K562 (cell line): ENCODE measurements around the gene TPD52L2. TPM values are rescaled to one million over a fixed set of nuclear protein-coding genes. Genes with fewer than 3 reads are reported as not detected.

ENCODE experiments used
- ATAC-seq: fragments of 200-7000 bp; cut with Tn5 transposase; 3 replicates; pipeline ENCODE4 v1.9.1; 2020; ENCODE audit warnings: moderate library complexity
- BruUV-seq: library from RNA; stranded (reverse); fragments of 400-500 nt; replicated peaks from 2 replicates; lab custom pipeline; 2021; lab: Mats Ljungman, UMichigan
- CTCF ChIA-PET: fragments of 300-600 bp; formaldehyde crosslinking; extraction: SDS; loops from one replicate; lab custom pipeline; 2021; ENCODE audit warnings: low intra/inter-chr PET ratio; lab: Yijun Ruan, JAX
- POLR2A ChIA-PET: fragments of 300-600, 350-650 bp; sonication (Branson Sonifier 250); formaldehyde crosslinking; extraction: SDS; loops from one replicate; lab custom pipeline; 2021; ENCODE audit warnings: antibody characterized with exemption, inconsistent platforms; lab: Yijun Ruan, JAX
- DNase-seq, 4 experiments: peaks; one replicate each; pipeline versions ENCODE4 v3.0.0 to v3.0.0-alpha.2; 2011 to 2018; ENCODE audit warnings: low spot score in 3 of 4, mixed read lengths in 3 of 4; ENCODE audit errors: extremely low read depth in 1 of 4
- FAIRE-seq: peaks from 2 replicates; lab custom pipeline; 2011; peaks lifted over from hg19 to GRCh38; lab: Jason Lieb, UNC
- H2AFZ ChIP-seq: 2 replicates; pipeline ENCODE4 v1.6.0; 2011; ENCODE audit warnings: low read depth, low read length, control low read depth, inconsistent platforms
- H3K27ac ChIP-seq: fragments of 200-600 bp; 3 replicates; pipeline ENCODE4 v1.8.0; 2011; ENCODE audit warnings: low read depth, mild to moderate bottlenecking, control low read depth, inconsistent platforms, low read length, moderate library complexity, mixed read lengths; ENCODE audit errors: extremely low read depth
- H3K27me3 ChIP-seq, 2 experiments: fragments of 300-600 bp in 1 of 2; 2 replicates in 1 of 2; 3 replicates in 1 of 2; pipeline versions ENCODE4 v1.6.0 to v1.8.0; 2011; ENCODE audit warnings: inconsistent platforms in 2 of 2, low read length in 2 of 2, mild to moderate bottlenecking in 1 of 2, mixed read lengths in 1 of 2, moderate library complexity in 1 of 2; ENCODE audit not compliant: control insufficient read depth in 2 of 2, insufficient read depth in 2 of 2
- H3K36me3 ChIP-seq: fragments of 300-600 bp; 3 replicates; pipeline ENCODE4 v1.8.0; 2011; ENCODE audit warnings: mild to moderate bottlenecking, low read length, inconsistent platforms; ENCODE audit not compliant: control insufficient read depth, insufficient read depth
- H3K4me1 ChIP-seq, 2 experiments: fragments of 200-600 bp in 1 of 2; replicated peaks in 1 of 2; 2 replicates in 1 of 2; 3 replicates in 1 of 2; pipeline versions ENCODE4 v1.5.1 to v1.8.0; 2011; ENCODE audit warnings: inconsistent platforms in 2 of 2, low read length in 2 of 2, mild to moderate bottlenecking in 1 of 2, mixed read lengths in 1 of 2, moderate library complexity in 1 of 2; ENCODE audit not compliant: control insufficient read depth in 2 of 2, insufficient read depth in 2 of 2
- H3K4me2 ChIP-seq: 2 replicates; pipeline ENCODE4 v1.6.1; 2011; ENCODE audit warnings: low read length, control low read depth, inconsistent platforms, mixed read lengths; ENCODE audit not compliant: insufficient read depth
- H3K4me3 ChIP-seq: fragments of 200-600 bp; sonication (generic), shearing (Covaris generic); 2 replicates; pipeline ENCODE4 v1.5.1; 2016; ENCODE audit warnings: control low read depth, inconsistent platforms
- H3K79me2 ChIP-seq: fragments of 200-600 bp; 3 replicates; pipeline ENCODE4 v1.8.0; 2011; ENCODE audit warnings: low read length, inconsistent platforms; ENCODE audit not compliant: control insufficient read depth, insufficient read depth
- H3K9ac ChIP-seq, 2 experiments: 2 replicates each; pipeline versions ENCODE4 v1.6.0 to v1.6.1; 2011; ENCODE audit warnings: low read depth in 2 of 2, low read length in 2 of 2, control low read depth in 1 of 2, inconsistent platforms in 1 of 2, mild to moderate bottlenecking in 1 of 2, mixed read lengths in 1 of 2; ENCODE audit not compliant: insufficient read depth in 1 of 2
- H3K9me1 ChIP-seq: one replicate; pipeline ENCODE4 v1.6.0; 2011; ENCODE audit warnings: inconsistent platforms, mild to moderate bottlenecking, low read length, moderate library complexity; ENCODE audit not compliant: control insufficient read depth, insufficient read depth
- H3K9me3 ChIP-seq: replicated peaks from 2 replicates; pipeline ENCODE4 v1.5.1; 2011; ENCODE audit warnings: low read depth, low read length, inconsistent platforms; ENCODE audit not compliant: control insufficient read depth, insufficient read depth
- H4K20me1 ChIP-seq: replicated peaks from 2 replicates; pipeline ENCODE4 v1.6.1; 2011; ENCODE audit warnings: low read length, inconsistent platforms, mixed read lengths; ENCODE audit not compliant: control insufficient read depth, insufficient read depth
- CBX1 ChIP-seq: sonication (generic); IDR thresholded peaks from 2 replicates; pipeline ENCODE4 v1.6.1; 2016; ENCODE audit warnings: antibody characterized with exemption, low read depth, mild to moderate bottlenecking
- FOS ChIP-seq: IDR thresholded peaks from 3 replicates; pipeline ENCODE4 v1.6.1; 2011; ENCODE audit not compliant: insufficient read length; ENCODE audit errors: extremely low read depth
- HDGF ChIP-seq: fragments of 450-650 bp; IDR thresholded peaks from 2 replicates; pipeline ENCODE4 v1.6.1; 2016
- HIVEP1 ChIP-seq: fragments of 250-450 bp; sonication (Bioruptor Pico); IDR thresholded peaks from 2 replicates; pipeline ENCODE4 v1.4.0; 2020; ENCODE audit warnings: mild to moderate bottlenecking
- IRF2 ChIP-seq: sonication (generic); formaldehyde crosslinking; IDR thresholded peaks from 2 replicates; pipeline ENCODE4 v1.8.1; 2022; ENCODE audit warnings: mild to moderate bottlenecking, missing genetic modification reagents
- KAT2B ChIP-seq: IDR thresholded peaks from one replicate; pipeline ENCODE4 v1.6.1; 2012; ENCODE audit warnings: low read depth, mild to moderate bottlenecking, control low read depth, inconsistent platforms, low read length, moderate library complexity
- KHSRP ChIP-seq: fragments of 450-650 bp; IDR thresholded peaks from 2 replicates; pipeline ENCODE4 v1.6.1; 2017
- MAFK ChIP-seq: IDR thresholded peaks from 2 replicates; pipeline ENCODE4 v1.6.1; 2011; ENCODE audit warnings: low read length, improper control_type of control experiment
- NR1H2 ChIP-seq: sonication (generic); formaldehyde crosslinking; IDR thresholded peaks from 2 replicates; pipeline ENCODE4 v1.4.0; 2020; ENCODE audit warnings: mild to moderate bottlenecking, missing genetic modification reagents
- POLR2B ChIP-seq: fragments of 450-650 bp; IDR thresholded peaks from 2 replicates; pipeline ENCODE4 v1.6.1; 2018; ENCODE audit warnings: low read depth; ENCODE audit not compliant: partially characterized antibody
- TAF15 ChIP-seq: fragments of 200-400 bp; formaldehyde crosslinking; IDR thresholded peaks from 2 replicates; pipeline ENCODE4 v1.6.1; 2017; ENCODE audit warnings: mild to moderate bottlenecking, low read depth, low read length, moderate library complexity
- WGBS: fragments of 100-300 bp; shearing (Covaris generic); methylation state at CpG from one replicate; pipeline ENCODE4 v1.1.6; 2016; ENCODE audit warnings: low coverage, mixed read lengths; ENCODE audit not compliant: insufficient coverage; ENCODE audit errors: missing lambda C conversion rate; 5-methylcytosine and 5-hydroxymethylcytosine counted together
- in situ Hi-C: fragments of 300-500 bp; cut with MboI; formaldehyde crosslinking; loops from 4 replicates; pipeline ENCODE4 v1.15.0; 2018; ENCODE audit warnings: inconsistent platforms, mixed read lengths
- intact Hi-C: fragments of 100-400 bp; cut with micrococcal nuclease; formaldehyde crosslinking; loops from 2 replicates; pipeline ENCODE4 v1.14.2; 2022
- polyA plus RNA-seq, 8 experiments: library from polyadenylated mRNA; depleted of rRNA in 4 of 8; stranded (reverse) in 5 of 8; unstranded in 3 of 8; fragments of >200 nt; fragmentation: Nextera tagmentation in 2 of 8; fragmentation: Illumina TruSeq in 1 of 8; extraction: Ambion mirVana in 2 of 8; extraction: Trizol in 1 of 8; gene quantifications; 2 replicates each; pipeline versions ENCODE4 v1.2.1 to v1.2.3, GENCODE V29; 2011 to 2014; ENCODE audit warnings: inconsistent platforms in 1 of 8, missing spikeins in 1 of 8
- total RNA-seq, 7 experiments: library from RNA; depleted of rRNA in 6 of 7; stranded (reverse); fragments of >200 nt in 6 of 7; fragmentation: Illumina TruSeq in 2 of 7; extraction: Trizol in 2 of 7; gene quantifications; 2 replicates each; pipeline versions ENCODE4 v1.2.1 to v1.2.3, GENCODE V29; 2011 to 2021; ENCODE audit warnings: low replicate concordance in 1 of 7
- TF ChIP-seq, protein P1 (sequence below): sonication (generic); formaldehyde crosslinking; IDR thresholded peaks from 2 replicates; pipeline ENCODE4 v1.9.0; 2022; ENCODE audit warnings: mild to moderate bottlenecking, missing genetic modification reagents
- TF ChIP-seq, protein P2 (sequence below): fragments of 250-450 bp; sonication (Bioruptor Pico); IDR thresholded peaks from 2 replicates; pipeline ENCODE4 v1.4.0; 2020; ENCODE audit warnings: mild to moderate bottlenecking
- TF ChIP-seq, protein P3 (sequence below): fragments of 250-450 bp; sonication (Bioruptor Pico); IDR thresholded peaks from 2 replicates; pipeline ENCODE4 v1.4.0; 2020; ENCODE audit warnings: mild to moderate bottlenecking, moderate library complexity, borderline replicate concordance
- TF ChIP-seq, protein P4 (sequence below): IDR thresholded peaks from 3 replicates; pipeline ENCODE4 v1.6.1; 2011; ENCODE audit warnings: borderline replicate concordance, mild to moderate bottlenecking, moderate library complexity; ENCODE audit not compliant: insufficient read length; ENCODE audit errors: extremely low read depth

Gene TPD52L2
- total and polyA plus RNA-seq, 9 of the 15 experiments (the other 6 are each of a cell fraction or from before 2014, with no cell fraction given): 1.9 to 117 (median 74.6) TPM

DNA sequence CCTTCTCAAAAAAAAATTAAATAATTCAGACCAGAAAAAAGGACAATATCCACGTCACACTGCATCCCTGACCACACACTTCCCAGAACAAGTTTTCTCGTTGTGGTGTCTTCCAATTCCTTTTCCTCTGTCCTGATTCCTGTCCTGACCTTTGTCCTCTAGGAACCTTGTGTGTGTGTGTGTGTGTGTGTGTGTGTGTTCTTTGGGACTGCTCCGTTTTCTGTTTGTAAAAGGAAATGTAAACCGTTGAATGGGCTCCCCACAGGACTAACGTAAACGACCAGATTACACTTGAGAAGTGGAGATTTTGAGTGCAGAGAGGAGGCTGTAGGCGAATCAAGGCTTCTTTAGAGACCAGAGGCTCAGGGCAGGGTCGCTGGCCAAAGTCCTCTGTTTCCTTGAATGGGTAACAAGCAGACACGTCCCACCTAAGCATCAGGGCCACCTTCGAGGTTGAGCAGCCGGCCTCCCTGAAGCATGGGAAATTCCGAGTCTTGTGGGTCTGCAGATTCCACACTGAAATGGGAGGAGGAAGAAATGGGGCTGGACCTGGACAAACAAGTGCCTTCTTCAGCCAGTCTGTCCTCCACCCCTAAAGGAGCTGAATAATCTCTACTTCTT lies 41.3 kb upstream of the TPD52L2 start:
- no peaks in the 10 kb centered on the region for H4K20me1 ChIP-seq
- no peaks in the 10 kb centered on the region for H3K36me3 ChIP-seq
- H3K4me3 ChIP-seq: no peak overlapping the region
- in situ Hi-C loops: no loop called here
- no peak overlapping the region for H3K4me2 ChIP-seq
- 32% methylated on average over 12 of the region's 12 CpGs for WGBS
- ChIA-PET CTCF (no interaction called here), POLR2A (no interaction called here)
- no peaks in the 10 kb centered on the region for H3K9me3 ChIP-seq
- intact Hi-C loops: no loop called here
- FAIRE-seq (no peak), DNase-seq (no peak), ATAC-seq (no peak)
- peaks cover 15 to 27% of the 10 kb centered on the region in 2 experiments for H3K4me1 ChIP-seq
- BruUV-seq: no TSS peak
- H3K27me3 ChIP-seq: peaks cover 0 to 14% of the 10 kb centered on the region in 2 experiments; a peak in 3 of 5 replicates
- no peak overlapping the region for H2AFZ ChIP-seq
- TF ChIP-seq KHSRP: no peak
- TF ChIP-seq NR1H2: no peak
- TF ChIP-seq, protein P1, sequence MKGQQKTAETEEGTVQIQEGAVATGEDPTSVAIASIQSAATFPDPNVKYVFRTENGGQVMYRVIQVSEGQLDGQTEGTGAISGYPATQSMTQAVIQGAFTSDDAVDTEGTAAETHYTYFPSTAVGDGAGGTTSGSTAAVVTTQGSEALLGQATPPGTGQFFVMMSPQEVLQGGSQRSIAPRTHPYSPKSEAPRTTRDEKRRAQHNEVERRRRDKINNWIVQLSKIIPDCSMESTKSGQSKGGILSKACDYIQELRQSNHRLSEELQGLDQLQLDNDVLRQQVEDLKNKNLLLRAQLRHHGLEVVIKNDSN (CRISPR knock-in tag): no peak
- TF ChIP-seq IRF2 (CRISPR knock-in tag): no peak
- TF ChIP-seq TAF15: no peak
- no peak for TF ChIP-seq HDGF
- no peak for TF ChIP-seq CBX1
- TF ChIP-seq HIVEP1 (CRISPR knock-in tag): no peak
- no peak for TF ChIP-seq KAT2B
- no peak for TF ChIP-seq FOS
- TF ChIP-seq, protein P2, sequence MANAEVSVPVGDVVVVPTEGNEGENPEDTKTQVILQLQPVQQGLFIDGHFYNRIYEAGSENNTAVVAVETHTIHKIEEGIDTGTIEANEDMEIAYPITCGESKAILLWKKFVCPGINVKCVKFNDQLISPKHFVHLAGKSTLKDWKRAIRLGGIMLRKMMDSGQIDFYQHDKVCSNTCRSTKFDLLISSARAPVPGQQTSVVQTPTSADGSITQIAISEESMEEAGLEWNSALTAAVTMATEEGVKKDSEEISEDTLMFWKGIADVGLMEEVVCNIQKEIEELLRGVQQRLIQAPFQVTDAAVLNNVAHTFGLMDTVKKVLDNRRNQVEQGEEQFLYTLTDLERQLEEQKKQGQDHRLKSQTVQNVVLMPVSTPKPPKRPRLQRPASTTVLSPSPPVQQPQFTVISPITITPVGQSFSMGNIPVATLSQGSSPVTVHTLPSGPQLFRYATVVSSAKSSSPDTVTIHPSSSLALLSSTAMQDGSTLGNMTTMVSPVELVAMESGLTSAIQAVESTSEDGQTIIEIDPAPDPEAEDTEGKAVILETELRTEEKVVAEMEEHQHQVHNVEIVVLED (CRISPR knock-in tag): no peak
- TF ChIP-seq MAFK: no peak
- TF ChIP-seq, protein P3, sequence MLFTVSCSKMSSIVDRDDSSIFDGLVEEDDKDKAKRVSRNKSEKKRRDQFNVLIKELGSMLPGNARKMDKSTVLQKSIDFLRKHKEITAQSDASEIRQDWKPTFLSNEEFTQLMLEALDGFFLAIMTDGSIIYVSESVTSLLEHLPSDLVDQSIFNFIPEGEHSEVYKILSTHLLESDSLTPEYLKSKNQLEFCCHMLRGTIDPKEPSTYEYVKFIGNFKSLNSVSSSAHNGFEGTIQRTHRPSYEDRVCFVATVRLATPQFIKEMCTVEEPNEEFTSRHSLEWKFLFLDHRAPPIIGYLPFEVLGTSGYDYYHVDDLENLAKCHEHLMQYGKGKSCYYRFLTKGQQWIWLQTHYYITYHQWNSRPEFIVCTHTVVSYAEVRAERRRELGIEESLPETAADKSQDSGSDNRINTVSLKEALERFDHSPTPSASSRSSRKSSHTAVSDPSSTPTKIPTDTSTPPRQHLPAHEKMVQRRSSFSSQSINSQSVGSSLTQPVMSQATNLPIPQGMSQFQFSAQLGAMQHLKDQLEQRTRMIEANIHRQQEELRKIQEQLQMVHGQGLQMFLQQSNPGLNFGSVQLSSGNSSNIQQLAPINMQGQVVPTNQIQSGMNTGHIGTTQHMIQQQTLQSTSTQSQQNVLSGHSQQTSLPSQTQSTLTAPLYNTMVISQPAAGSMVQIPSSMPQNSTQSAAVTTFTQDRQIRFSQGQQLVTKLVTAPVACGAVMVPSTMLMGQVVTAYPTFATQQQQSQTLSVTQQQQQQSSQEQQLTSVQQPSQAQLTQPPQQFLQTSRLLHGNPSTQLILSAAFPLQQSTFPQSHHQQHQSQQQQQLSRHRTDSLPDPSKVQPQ: no peak
- TF ChIP-seq, protein P4, sequence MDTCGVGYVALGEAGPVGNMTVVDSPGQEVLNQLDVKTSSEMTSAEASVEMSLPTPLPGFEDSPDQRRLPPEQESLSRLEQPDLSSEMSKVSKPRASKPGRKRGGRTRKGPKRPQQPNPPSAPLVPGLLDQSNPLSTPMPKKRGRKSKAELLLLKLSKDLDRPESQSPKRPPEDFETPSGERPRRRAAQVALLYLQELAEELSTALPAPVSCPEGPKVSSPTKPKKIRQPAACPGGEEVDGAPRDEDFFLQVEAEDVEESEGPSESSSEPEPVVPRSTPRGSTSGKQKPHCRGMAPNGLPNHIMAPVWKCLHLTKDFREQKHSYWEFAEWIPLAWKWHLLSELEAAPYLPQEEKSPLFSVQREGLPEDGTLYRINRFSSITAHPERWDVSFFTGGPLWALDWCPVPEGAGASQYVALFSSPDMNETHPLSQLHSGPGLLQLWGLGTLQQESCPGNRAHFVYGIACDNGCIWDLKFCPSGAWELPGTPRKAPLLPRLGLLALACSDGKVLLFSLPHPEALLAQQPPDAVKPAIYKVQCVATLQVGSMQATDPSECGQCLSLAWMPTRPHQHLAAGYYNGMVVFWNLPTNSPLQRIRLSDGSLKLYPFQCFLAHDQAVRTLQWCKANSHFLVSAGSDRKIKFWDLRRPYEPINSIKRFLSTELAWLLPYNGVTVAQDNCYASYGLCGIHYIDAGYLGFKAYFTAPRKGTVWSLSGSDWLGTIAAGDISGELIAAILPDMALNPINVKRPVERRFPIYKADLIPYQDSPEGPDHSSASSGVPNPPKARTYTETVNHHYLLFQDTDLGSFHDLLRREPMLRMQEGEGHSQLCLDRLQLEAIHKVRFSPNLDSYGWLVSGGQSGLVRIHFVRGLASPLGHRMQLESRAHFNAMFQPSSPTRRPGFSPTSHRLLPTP: no peak
- no peak for TF ChIP-seq POLR2B
- no peak overlapping the region for H3K27ac ChIP-seq
- no peak overlapping the region for H3K9ac ChIP-seq
- H3K9me1 ChIP-seq: no peaks in the 10 kb centered on the region
- H3K79me2 ChIP-seq: no peaks in the 10 kb centered on the region
